Superior temporal gyrus (tissue), 1 donor: ENCODE data around the gene ACTMAP.
"Not testable (repeated sequence)": the region's sequence is repeated elsewhere in the genome, so short reads cannot be mapped to it uniquely, and the experiment has no call there.

ENCODE experiments used
- DNase-seq: peaks from one replicate; pipeline ENCODE4 v3.0.0-alpha.2; 2016; ENCODE audit errors: extremely low spot score

Gene ACTMAP

GRCh38 chr19:40743926-40744325 is 6.4 kb downstream of the ACTMAP start:
- no peak for DNase-seq

DNA sequence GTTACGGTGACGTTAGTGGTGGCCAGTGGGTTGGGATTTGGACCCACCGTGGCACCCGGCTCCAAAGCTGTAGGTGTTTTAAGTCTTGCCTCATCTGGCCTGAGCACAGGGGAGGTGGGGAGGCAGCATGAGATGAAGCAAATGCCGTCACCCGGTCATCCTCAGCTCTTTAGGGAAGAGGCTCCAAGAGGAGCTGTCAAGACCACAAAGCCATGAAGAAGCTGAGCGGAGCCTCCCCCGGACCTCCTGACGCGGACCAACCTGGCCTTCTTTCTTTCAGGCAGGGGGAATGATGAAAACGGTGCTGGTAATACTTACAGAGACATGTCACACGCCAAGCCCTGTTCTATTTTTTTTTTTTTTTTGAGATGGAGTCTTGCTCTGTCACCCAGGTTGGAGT is 7.4 kb downstream of the ACTMAP start:
- no peak for DNase-seq

- DNase-seq, result no peak
These were observed 7.8 kb downstream of the ACTMAP start for GRCh38 chr19:40742477-40742876.

GRCh38 chr19:40741527-40742390 is 8.5 kb downstream of the ACTMAP start:
- DNase-seq, result no peak

- DNase-seq, result peak; percentile 70
These were observed 9.5 kb downstream of the ACTMAP start for GRCh38 chr19:40740747-40741146.

DNA sequence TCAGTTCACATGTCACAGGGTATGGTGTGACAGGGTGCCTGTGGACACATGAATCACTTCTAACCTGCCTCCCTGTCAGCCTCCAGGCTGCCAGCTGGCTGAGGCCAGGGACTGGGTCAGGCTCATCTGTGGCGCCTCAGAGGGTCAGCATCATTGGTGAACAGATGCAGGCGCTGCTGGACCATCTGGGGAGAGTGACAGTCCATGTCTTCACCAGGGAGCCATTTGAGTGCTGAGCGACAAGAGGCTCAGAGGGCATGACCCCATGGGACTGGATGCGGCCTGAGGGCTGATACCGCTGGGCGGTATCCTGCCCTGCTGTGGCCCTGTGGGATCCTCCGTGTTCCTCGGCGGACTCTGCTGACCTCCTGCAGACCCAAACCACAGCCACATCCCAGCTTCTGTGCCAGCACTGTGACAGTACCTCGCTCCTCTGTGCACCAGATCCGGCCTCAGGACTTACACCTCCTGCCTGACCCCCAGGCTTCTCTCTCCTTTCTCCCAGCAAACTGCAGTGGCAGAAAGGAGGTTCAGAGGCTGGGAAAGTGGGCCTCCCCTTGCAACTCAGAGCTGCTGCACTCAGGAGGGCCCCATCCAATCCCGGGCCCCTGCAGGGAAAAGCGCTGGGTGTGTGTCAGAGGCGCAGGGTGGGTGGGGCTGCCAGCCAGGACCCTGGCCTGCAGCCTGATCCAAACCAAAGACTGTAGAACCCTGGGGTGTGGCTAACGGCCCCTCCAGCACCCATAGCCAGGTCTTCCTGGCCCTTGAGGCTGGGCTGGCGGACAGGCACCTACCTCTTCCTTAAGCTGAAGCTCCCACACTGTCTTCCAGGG is 10.2 kb downstream of the ACTMAP start:
- no peak for DNase-seq

GRCh38 chr19:40739030-40739839 is 11.0 kb downstream of the ACTMAP start:
- no peak for DNase-seq

DNA sequence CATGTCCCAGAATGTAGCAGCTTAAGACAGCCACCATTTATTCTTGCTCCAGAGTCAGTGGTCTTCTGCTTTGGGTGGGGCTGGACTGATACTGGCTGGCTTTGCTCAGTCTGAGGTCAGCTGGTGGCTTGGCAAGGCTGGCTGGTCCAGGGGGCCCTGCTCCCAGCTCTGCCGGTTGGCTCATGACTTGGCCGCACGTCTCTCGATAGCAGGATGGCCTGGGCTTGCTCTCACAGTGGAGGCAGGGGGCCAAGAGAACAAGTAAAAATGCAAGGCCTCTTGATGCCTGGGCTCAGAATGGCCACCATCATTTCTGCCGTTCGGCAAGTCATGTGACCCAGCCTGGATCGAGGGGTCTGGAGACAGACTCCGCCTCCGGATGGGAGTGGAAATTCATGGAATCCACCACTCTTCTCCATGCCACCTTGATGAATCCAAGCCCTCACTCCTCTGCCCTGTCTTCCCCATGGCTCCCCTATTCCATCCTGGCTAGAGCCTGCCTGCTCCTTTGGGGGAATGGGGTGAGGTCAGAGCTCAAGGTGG is 13.1 kb downstream of the ACTMAP start:
- DNase-seq, result no peak

DNA sequence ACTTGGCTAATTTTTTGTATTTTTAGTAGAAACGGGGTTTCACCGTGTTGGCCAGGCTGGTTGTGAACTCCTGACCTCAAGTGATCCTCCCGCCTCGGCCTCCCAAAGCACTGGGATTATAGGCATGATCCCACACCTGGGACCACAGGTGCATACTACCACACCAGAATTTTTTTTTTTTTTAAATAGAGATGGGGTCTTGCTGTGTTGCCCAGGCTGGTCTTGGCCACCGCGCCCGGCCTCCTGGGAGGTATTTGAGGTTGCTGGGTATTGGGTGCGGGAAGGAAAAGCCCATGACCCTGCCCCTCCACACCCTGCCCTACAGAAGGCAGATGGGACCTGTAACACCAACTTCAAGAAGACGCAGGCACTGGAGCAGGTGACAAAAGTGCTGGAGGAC is 13.6 kb downstream of the ACTMAP start:
- no peak for DNase-seq

DNA sequence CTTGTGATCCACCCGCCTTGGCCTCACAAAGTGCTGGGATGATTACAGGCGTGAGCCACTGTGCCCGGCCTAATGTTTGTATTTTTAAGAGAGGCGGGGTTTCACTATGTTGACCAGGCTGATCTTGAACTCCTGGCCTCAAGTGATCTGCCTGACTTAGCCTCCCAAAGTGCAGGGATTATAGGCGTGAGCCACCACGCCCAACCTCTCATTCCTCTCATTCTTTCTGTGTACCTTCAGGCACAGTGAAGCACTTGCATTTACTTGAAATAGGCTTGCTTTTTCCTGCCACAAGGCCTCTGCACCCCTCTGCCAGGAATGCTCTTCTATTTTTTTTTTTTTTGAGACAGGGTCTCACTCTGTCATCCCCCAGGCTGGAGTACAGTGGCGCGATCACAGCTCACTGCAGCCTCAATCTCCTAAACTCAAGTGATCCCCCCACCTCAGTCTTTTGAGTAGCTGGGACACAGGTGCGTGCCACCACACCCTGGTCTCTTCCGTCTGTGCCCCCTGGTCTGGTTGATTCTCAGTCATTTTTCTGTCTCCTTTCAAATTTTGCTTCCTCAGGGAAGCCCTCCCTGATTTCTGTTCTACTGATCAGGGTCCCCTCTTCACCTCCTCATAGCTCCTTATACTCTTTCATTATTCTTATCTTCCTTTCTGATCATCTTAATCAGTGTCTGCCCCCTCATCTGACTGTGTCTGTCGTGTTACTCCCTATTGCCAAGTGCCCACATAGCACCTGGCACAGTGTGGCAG is 15.1 kb downstream of the ACTMAP start:
- DNase-seq, result no peak

GRCh38 chr19:40733149-40733548 is 17.1 kb downstream of the ACTMAP start:
- no peak for DNase-seq

DNA sequence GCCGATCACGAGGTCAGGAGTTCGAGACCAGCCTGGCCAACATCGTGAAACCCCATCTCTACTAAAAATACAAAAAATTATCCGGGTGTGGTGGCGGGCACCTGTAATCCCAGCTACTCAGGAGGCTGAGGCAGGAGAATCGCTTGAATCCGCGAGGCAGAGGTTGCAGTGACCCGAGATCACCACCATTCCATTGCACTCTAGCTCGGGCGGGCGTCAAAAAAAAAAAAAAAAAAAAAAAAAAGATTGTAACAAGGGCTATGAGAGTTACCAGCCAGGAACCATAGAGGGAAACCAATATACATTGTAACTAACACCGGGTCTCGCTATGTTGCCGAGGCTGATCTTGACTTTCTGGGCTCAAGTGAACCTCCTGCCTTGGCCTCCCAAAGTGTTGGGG is 18.0 kb downstream of the ACTMAP start:
- not testable (repeated sequence) for DNase-seq

DNA sequence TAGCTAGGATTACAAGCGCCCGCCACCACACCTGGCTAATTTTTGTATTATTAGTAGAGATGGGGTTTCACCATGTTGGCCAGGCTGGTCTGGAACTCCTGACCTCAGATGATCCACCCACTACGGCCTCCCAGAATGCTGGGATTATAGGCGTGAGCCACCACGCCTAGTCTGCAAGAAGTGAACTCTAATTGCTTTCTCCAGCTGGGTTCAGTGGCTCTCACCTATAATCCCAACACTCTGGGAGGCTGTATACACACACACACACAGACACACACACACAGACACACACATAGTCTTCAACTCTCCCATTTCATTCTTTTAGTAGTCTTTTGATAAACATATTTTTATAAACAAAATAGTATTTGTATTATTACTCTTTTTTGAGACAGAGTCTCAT is 20.2 kb downstream of the ACTMAP start:
- DNase-seq, result not testable (repeated sequence)

DNA sequence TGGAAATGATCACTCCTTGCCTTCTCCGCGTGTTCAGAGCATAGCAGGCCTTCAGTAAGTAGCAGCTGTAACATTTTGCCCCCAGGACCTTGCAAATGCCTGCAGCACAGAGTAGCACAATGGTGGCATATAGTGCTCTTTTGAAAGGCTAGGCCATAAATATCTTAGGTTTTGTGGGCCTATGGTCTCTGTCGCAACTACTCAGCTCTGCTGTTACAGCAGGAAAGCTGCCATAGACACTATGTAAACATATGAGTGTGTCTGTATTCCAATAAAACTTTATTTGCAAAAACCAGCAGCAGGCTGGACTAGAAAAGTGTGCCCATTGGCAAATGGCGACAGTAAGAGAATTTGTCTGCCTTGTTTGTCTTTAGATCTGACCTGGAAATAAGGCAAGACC is 24.0 kb downstream of the ACTMAP start:
- no peak for DNase-seq

DNA sequence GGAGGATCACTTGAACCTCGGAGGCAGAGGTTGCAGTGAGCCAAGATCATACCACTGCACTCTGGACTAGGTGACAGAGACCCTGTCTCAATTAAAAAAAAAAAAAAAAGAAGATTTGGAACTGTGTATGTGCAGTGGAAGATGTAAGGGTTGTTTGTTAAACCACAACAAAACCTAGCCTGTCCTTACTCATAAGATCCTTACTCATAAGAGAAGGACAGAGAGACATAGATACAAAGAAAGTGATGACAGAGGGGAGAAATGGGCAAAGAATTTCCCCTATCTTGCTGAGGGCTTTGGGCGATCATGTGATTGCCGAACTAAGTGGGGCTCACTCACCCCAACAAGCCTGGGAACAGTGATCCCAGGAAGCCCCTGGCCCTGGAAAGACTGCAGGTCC is 25.4 kb downstream of the ACTMAP start:
- no peak for DNase-seq

- DNase-seq, result no peak
These were observed 26.0 kb downstream of the ACTMAP start for GRCh38 chr19:40724315-40724714.

GRCh38 chr19:40723661-40724254 is 26.5 kb downstream of the ACTMAP start:
- DNase-seq, result no peak

GRCh38 chr19:40721936-40722661 is 28.2 kb downstream of the ACTMAP start:
- no peak for DNase-seq

GRCh38 chr19:40721140-40721486 is 29.2 kb downstream of the ACTMAP start:
- no peak for DNase-seq

DNA sequence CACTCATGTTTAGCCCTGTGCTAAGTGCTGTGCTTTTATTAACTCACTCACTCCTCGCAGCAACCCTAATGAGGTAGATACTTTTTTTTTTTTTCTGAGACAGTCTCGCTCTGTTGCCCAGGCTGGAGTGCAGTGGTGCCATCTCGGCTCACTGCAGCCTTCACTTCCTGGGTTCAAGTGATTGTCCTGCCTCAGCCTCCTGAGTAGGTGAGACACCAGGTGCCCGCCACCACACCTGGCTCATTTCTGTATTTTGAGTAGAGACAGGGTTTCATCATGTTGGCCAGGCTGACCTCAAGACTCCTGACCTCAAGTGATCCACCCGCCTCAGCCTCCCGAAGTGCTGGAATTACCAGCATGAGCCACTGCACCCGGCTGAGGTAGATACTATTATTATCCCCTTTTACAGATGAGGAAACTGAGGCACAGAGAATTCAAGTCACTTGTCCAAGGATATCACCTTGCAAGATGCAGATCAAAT is 30.8 kb downstream of the ACTMAP start:
- DNase-seq, result no peak
